CD4-positive, alpha-beta T cell treated with Interleukin-21 for 1 hour (primary cell): ENCODE results near the gene TRAF4.
"Not testable (repeated sequence)": the region's sequence is repeated elsewhere in the genome, so short reads cannot be mapped to it uniquely, and the experiment has no call there.

Experiments used
- DNase-seq: peaks from one replicate; pipeline ENCODE4 v3.0.0-alpha.2; 2020

Gene TRAF4

DNA sequence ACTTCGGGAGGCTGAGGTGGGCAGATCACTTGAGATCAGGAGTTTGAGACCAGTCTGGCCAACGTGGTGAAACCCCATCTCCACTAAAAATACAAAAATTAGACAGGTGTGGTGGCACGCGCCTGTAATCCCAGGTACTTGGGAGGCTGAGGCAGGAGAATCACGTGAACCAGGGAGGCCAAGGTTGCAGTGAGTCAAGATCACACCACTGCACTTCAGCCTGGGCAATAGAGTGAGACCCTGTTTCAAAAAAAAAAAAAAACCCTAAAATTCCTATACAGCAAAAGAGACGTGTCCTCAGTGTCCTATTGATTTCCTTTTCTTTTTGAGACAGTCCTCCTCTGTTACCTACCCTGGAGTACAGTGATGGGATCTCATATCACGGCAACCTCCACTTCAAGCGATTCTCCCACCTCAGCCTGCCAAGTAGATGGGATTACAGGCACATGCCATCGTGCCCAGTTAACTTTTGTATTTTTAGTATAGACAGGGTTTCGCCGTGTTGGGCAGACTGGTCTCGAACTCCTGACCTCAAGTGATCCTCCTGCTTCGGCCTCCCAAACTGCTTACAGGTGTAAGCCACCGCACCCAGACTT is 51.1 kb downstream of the TRAF4 start:
- DNase-seq, result not testable (repeated sequence)

DNA sequence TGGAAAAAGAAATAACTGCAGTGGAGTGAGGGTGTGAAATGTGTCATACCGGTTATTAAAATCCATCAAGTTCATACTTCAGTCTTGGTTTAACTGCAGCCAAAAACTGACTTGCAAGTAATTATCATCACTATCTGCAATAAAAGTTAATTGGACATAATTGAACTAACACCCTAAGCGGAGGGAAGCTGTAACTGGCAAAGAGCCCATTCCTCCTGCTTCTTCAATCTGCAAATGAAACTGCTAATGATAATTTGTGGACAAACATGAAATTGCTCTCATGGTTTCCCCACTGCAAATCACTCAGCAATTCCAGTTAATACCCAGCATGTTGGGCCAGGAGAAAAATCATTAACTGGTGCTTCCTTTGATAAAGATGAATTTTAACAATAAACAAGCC is 52.3 kb downstream of the TRAF4 start:
- no peak for DNase-seq
